ENCODE data around the gene RPS6KL1.

The RPS6KL1 gene

DNA sequence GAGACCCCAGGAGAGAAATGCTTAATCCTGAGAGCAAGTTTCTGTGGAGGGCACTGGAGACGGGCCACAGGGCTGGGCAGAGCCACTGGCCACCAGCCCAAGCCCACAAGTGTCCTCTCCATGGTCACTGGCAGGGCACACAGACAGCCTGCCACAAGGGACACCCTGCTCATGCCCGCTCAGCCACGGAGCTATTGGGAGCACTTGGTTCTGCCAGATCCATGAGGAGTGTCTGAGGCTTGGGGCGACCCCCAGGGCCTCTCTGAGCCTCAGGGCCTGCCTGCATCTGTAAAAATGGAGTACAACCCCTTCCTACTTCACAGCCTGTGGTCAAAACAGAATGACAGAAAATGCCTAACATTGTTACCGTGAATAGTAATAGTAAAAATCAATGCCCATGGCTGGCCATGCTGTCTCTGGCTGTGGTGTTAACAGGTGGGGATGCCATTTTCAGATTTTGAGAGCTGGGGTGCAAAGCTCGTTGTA is 29.2 kb upstream of the RPS6KL1 start:
- DNase-seq = no peak

DNA sequence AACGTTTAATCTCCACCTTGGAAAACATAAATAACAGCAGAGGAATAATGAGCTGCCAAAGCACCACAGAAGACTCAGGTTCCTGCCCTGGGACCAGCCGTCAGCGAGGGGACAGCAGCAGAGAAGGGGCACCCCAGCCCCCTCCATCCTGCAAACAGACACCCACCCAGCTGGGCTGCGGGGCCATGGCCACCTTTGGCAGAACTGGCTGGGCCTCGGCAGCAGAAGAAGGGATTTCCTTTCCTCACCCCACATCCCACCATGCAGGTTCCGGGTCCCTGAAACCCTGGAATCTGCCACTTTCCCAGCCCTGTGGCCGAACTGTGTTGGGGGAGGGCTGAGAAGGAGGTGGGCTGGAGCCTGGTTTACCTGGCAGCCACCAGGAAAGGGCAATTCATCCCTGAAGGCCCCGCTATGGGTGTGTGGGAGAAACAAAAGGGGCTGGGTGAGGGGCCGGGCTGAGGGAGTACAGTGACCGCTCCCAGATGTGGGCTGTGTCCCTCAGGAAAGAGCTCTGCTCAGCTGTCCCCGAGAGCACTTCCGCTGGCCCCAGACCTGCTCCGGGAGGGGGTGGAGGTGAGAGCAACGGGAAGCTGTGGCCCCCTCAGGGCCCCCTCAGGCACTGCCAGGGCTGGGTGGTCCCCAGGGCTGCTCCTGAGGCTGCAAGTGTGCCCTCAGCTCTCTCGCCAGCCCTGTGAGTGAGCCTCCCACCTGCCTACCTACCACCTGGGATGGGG is 28.6 kb upstream of the RPS6KL1 start:
- DNase-seq = no peak

GRCh38 chr14:74950795-74951442 is 27.9 kb upstream of the RPS6KL1 start:
- DNase-seq = no peak

DNA sequence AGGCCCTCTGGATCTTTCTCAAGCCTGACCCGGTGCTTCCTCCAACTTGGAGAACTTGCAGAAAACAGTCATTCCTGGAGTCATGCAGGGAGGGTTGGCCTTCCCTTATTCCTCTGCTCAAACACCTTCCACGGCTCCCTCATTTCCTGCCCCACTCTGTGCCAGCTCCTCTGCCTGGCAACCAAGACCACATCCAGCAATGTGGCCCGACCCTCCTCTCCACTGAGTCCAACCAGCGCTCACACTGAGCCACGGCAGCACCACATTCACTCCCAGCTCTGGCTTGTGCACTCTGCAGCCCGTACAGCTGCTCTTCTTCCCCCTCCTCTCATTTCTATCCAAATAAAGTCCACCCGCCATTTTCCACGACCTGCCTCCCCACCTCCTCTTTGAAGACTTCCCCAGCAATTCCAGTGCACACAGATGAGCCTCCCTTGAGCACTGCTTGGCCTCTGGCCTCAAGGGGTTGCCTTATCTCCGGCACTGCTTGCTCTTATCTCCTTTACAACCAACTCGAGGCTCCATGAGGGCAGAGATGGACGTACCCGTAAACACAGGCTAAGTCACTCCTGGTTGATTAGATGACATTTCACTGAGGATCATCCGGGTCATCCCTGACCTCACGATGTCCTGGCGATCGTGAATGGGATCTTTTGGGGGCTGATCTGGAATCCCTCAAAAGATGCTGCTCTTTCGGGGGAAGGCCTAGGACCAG is 27.0 kb upstream of the RPS6KL1 start:
- no peak for DNase-seq

DNA sequence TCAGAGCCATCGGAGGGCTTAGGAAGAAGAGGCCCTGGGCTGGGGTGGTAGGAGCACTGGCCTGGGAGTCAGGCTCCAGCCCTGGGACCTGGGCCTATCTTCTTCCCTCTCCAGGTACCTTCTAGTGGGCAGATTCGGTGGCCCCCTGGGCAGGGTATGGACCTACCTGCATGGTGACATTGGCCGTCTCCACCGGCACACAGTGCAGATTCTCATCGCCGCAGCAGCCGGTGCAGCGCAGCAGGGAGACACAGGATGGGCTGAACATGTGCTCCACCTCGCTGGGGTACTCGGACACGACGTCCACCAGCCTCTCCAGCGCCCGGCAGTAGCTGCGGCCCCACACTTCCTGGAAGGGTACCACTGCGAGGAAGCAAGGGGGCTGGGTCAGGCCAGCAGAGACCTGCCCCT is 26.1 kb upstream of the RPS6KL1 start:
- DNase-seq = no peak

GRCh38 chr14:74948228-74949175 is 25.4 kb upstream of the RPS6KL1 start:
- DNase-seq = no peak

GRCh38 chr14:74947353-74948227 is 24.5 kb upstream of the RPS6KL1 start:
- DNase-seq = no peak

- DNase-seq = no peak
Measured at GRCh38 chr14:74946659-74947281, 23.7 kb upstream of the RPS6KL1 start.

DNA sequence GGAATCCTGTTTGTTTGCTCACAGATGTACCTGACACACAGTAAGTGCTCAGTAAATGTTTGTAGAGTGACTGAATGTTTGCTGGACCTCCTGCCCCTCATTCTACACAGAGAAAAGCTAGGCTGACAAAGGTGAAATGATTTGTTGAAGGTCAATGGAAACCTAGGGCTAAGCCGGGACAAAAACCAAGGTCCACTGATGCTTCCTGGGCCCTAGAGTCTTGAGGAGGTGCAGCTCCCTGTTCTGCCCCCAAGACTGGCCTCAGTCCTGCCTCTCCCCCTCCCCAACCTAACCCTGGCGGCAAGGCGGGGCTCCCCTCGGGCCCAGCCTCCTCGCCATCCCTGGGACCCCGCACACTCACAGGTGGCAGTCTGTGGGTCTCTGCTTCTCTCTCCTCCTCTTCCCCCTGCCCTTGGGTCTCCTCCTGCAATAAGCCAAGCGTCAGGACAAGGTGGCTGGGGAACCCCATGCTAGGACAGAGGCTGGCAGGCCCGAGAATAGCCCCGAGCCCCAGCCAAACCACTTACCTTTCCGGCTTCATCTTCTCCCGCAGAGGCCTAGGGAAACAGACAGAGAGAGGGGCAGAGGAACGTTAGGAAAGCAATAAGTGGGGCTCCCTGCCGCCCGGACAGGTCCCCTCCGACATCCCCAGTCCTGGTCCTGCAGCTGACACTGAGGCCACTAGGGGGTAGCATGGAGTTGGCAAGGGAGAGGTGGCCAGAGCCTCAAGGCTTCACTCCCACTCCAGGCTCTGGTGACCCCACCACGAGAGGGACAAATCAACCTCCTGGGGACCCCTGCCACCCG is 23.0 kb upstream of the RPS6KL1 start:
- no peak for DNase-seq

DNA sequence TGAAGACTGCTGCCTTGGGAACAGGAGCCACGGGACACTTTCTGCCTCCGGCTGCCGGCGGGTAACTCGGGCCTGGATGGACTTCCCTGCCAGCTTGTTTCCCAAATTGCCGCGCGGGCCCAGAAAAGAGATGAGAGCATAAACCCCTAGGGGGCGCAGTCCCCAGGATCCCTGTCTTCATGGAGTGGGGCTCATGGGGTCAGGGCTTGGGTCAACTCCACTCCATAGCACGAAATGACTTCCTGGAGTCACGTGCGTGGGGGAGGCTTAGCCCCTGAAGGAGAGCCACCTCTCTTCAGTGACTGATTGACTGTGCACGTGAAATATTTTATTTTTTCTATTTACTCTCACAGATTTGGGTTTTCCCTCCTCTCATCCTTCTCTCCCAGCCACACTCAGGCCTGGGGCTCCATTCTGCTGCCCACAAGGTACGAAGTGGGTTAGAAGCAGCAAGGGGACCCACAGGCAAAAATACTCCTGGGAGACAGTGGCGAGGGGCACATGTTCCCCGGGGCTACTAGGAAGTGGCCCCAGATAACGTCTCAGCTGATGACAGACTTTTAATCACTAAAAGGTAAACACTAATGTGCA is 22.3 kb upstream of the RPS6KL1 start:
- DNase-seq = no peak

GRCh38 chr14:74942608-74943007 is 19.5 kb upstream of the RPS6KL1 start:
- DNase-seq = no peak

- no peak for DNase-seq
Measured at GRCh38 chr14:74942181-74942580, 19.1 kb upstream of the RPS6KL1 start.

DNA sequence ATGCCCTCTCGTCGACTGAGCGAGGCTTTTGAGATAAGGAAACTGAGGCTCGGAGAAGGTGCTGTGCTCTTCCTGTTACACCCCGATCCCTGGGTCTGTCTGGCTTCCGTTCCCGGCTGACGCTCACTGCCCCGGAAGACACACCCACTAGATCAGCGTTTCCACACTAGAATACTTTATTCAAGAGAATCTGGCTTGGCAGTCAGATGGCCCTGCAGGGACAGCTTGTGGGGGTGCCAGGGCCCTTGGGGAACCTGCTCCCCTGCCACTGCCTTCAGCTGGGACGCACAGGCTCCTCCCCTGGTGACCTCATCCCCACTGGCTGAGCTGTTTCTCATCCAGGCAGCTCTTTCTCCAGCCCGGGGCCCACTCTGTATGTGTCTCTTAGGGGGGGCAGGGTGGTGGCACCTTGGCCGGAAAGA is 18.6 kb upstream of the RPS6KL1 start:
- DNase-seq = no peak

DNA sequence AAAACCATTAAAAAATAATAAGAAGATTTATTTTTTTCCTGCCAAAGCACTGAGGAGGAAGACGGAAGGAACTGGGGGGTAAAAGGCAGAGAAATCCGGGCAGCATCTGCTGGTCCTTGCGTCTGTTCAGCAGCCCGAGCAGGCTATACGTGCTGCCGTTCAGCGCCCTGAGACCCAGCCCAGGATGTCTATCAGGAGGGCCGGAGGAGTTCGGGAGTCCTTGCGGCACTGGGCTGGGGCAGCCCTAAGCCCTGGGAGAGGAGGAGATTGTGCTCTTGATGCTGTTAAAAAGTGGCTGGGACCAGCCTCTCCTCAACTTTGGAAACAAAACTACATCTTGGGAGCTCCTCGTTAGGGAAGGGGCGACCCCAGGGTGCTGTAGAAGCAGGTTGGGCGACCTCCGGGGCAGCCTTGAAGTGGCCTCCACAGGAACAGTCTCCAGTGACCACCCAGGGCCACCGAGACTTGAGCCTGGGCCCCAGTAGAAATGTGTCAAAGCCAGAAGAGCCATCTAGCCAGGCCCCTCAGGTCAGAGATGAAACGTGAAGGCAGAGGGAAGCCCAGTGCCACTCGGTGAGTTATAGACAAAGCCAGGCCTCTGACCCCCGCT is 18.0 kb upstream of the RPS6KL1 start:
- no peak for DNase-seq

DNA sequence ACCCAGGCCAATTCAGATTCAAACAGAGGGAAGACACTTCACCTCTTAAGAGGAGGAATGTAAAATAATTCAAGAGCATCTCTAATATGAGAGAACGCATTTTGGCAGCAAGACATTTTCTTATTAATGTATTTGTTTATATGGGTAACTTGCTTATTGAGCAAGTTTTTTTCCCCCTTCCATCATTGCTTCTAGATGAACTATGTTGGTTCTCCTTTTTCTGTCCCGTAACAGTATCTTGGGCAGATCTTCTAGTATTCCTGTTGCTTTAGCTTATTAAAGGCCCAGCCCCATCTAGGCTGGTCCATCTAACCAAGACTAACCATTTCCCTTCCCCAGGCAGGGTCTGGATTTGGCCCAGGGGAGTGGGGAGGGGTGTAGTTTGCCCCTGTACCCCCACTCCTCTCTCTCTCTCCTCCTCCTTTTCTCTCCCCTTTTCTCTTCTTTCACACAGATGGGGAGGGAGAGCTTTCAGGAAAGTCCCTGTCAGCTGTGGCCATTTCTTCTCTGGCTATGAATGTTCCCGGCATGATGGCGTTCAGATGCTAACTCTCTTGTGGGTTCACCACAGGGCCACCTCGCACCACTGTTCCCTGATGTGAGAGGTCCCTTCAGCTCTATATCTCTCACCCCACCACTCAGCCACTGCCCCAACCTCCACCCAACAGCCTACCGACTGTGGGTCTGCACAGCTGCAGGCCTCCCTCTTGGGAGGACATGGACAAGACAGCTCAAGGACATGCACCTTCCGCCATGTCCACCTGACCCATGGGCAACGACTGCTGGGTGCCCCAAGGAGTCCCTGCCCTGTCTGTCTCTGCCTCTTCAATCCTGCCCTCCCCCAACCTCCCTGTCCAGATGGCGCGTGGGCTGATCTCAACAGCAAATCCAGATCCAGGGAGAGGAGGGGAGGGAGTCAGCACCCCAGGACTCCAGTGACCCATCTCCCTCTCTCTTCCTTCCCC is 15.8 kb upstream of the RPS6KL1 start:
- no peak for DNase-seq

DNA sequence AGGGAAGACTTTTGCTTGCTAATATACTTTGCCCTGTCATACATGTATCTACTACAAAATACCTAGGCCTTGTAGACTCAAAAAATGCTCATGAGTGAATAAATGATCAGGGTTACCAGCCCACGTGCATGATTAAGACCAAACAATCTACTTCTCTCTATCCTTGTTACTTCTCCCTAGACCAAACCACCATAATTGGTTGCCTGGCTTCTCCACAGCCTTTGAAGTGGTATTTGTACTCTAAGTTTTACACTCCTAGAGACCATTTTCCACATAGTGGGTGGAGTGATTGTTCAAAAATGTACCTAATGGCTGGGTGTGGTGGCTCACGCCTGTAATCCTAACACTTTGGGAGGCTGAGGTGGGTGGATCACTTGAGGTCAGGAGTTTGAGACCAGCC is 14.1 kb upstream of the RPS6KL1 start:
- no peak for DNase-seq

DNA sequence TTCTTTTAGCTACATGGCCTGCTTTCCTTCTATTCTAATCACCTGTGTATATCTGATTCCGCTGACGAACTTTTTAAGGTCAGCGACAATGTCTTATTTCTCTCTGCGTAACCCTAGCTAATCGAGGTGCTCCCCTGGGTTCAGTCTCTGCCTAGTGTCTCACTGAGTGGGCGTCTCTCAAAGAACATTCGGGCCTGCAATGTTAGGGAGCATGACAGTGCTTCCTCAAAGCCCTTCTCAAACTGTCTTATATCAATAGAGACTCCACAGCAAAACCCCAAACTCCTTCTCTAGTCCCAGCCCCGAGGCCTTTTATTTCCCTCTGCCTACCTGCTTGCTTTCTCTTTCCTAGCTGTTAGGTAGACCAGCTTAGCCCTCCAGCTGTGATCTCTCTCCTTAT is 13.7 kb upstream of the RPS6KL1 start:
- DNase-seq = no peak

DNA sequence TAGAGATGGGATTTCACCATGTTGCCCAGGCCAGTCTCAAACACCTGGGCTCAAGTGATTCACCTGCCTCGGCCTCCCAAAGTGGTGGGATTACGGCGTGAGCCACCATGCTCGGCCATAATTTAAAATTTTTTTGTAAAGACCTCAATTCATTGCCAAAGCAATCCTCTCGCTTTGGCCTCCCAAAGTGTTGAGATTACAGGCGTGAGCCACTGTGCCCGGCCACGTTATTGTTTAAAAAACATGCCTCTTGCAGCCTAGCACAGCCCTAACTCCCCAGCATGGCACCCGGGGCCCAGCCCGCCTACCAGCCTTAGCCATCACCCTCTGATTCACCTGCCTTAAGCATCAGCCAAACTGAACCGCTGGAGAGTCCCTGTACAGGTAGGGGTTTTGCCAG is 13.1 kb upstream of the RPS6KL1 start:
- DNase-seq = no peak

All from GOT3 (cell line).